Upper lobe of left lung (tissue), 6 donors: ENCODE results near the gene SLC6A3. TPM values are rescaled to one million over a fixed set of nuclear protein-coding genes. Genes with fewer than 3 reads are reported as not detected.
A peak's percentile ranks its signal among the peaks of the same experiment; 100 is the strongest.

ENCODE experiments used
- ATAC-seq, 2 donors: fragments of 200-7000 bp; cut with Tn5 transposase; one replicate each; pipeline ENCODE4 v1.9.1; 2022; ENCODE audit warnings: mild to moderate bottlenecking in 2 of 2, moderate library complexity in 2 of 2; ENCODE audit not compliant: low FRiP score in 2 of 2
- DNase-seq, 2 donors: peaks; one replicate each; pipeline ENCODE4 v3.0.0-alpha.2; 2019 to 2020
- H3K27ac ChIP-seq, 4 donors: fragments of 200-600 bp; sonication (generic); one replicate each; pipeline ENCODE4 v1.5.1; 2016 to 2019
- H3K27me3 ChIP-seq, 4 donors: fragments of 200-600 bp; sonication (generic); one replicate each; pipeline ENCODE4 v1.5.1; 2017 to 2019
- H3K36me3 ChIP-seq, 4 donors: fragments of 200-600 bp; sonication (generic); one replicate each; pipeline ENCODE4 v1.5.1; 2016 to 2019
- H3K4me1 ChIP-seq, 4 donors: fragments of 200-600 bp; sonication (generic); one replicate each; pipeline ENCODE4 v1.5.1; 2018 to 2019
- H3K4me3 ChIP-seq, 4 donors: fragments of 200-600 bp; sonication (generic); one replicate each; pipeline ENCODE4 v1.5.1; 2017 to 2019; ENCODE audit warnings: mild to moderate bottlenecking in 2 of 4, moderate library complexity in 1 of 4
- H3K9me3 ChIP-seq, 4 donors: fragments of 200-600 bp; sonication (generic); one replicate each; pipeline ENCODE4 v1.5.1; 2018 to 2019
- CTCF ChIP-seq, 6 experiments: fragments of 450-650 bp in 4 of 6; fragments of 200-600 bp in 2 of 6; sonication (generic) in 2 of 6; IDR thresholded peaks; one replicate each; pipeline ENCODE4 v1.5.1; 2016 to 2019; ENCODE audit warnings: antibody characterized with exemption in 6 of 6
- EP300 ChIP-seq, 4 donors: sonication (generic); formaldehyde crosslinking; IDR thresholded peaks; one replicate each; pipeline ENCODE4 v1.5.1; 2017; ENCODE audit warnings: antibody characterized with exemption in 4 of 4, control low read depth in 2 of 4
- POLR2A ChIP-seq, 4 donors: fragments of 450-650 bp; IDR thresholded peaks; one replicate each; pipeline ENCODE4 v1.5.1; 2016 to 2017; ENCODE audit warnings: antibody characterized with exemption in 4 of 4, mild to moderate bottlenecking in 2 of 4
- POLR2AphosphoS5 ChIP-seq, 2 donors: sonication (generic); formaldehyde crosslinking; IDR thresholded peaks; one replicate each; pipeline ENCODE4 v1.5.1; 2017; ENCODE audit warnings: antibody characterized with exemption in 2 of 2
- WGBS, 2 donors: methylation state at CpG; one replicate each; pipeline ENCODE4 v1.1.5; 2017 to 2018; 5-methylcytosine and 5-hydroxymethylcytosine counted together
- total RNA-seq, 6 donors: library from RNA; depleted of rRNA in 4 of 6; stranded (reverse); fragments of >200 nt in 4 of 6; gene quantifications; one replicate each; pipeline versions ENCODE4 v1.1.0 to v1.2.1, GENCODE V29; 2016 to 2021
- donor health status: DM: no; HTN: no; CAD: no; lungs with moderate emphysema.
- donor health status: DM: no; HTN: yes; CAD: no; lungs with severe emphysema.

Gene SLC6A3
- total RNA-seq, 6 donors from 2014 or later, result 0.15 to 1.2 (median 0.36) TPM; not detected in 2

GRCh38 chr5:1359713-1360112 is 85.5 kb downstream of the SLC6A3 start:
- TF ChIP-seq POLR2A (IDR thresholded peaks at IDR 0.05), result no peak
- no peak for TF ChIP-seq POLR2AphosphoS5 (IDR thresholded peaks at IDR 0.05)
- no peak for TF ChIP-seq EP300 (IDR thresholded peaks at IDR 0.05)
- no peak for TF ChIP-seq CTCF (IDR thresholded peaks at IDR 0.05)
- no peaks in the 10 kb centered on the region for H3K4me1 ChIP-seq
- H3K9me3 ChIP-seq, result no peaks in the 10 kb centered on the region
- DNase-seq (no peak), ATAC-seq (no peak)
- no peak overlapping the region for H3K4me3 ChIP-seq
- WGBS, 2 donors, result 90 to 91% methylated on average over 11 of the region's 11 CpGs
- H3K36me3 ChIP-seq, result no peaks in the 10 kb centered on the region
- no peaks in the 10 kb centered on the region for H3K27me3 ChIP-seq
- no peak overlapping the region for H3K27ac ChIP-seq

GRCh38 chr5:1359031-1359645 is 86.1 kb downstream of the SLC6A3 start:
- DNase-seq, result no peak
- WGBS, 2 donors, result 80 to 84% methylated on average over 20 to 31 of the region's 31 CpGs
- H3K4me1 ChIP-seq, result no peaks in the 10 kb centered on the region
- ATAC-seq, result peak in 1 of 2 donors; percentile 23
- no peak for TF ChIP-seq POLR2A (IDR thresholded peaks at IDR 0.05)
- no peak for TF ChIP-seq CTCF (IDR thresholded peaks at IDR 0.05)
- TF ChIP-seq EP300 (IDR thresholded peaks at IDR 0.05), result no peak
- no peak for TF ChIP-seq POLR2AphosphoS5 (IDR thresholded peaks at IDR 0.05)
- H3K9me3 ChIP-seq, result no peaks in the 10 kb centered on the region
- H3K4me3 ChIP-seq, result no peak overlapping the region
- no peak overlapping the region for H3K27ac ChIP-seq
- no peaks in the 10 kb centered on the region for H3K36me3 ChIP-seq
- no peaks in the 10 kb centered on the region for H3K27me3 ChIP-seq

- TF ChIP-seq EP300 (IDR thresholded peaks at IDR 0.05), result no peak
- no peak for TF ChIP-seq CTCF (IDR thresholded peaks at IDR 0.05)
- TF ChIP-seq POLR2A (IDR thresholded peaks at IDR 0.05), result no peak
- TF ChIP-seq POLR2AphosphoS5 (IDR thresholded peaks at IDR 0.05), result no peak
- H3K36me3 ChIP-seq, result no peaks in the 10 kb centered on the region
- no peaks in the 10 kb centered on the region for H3K4me1 ChIP-seq
- ATAC-seq, result peak in 1 of 2 donors; percentile 19
- no peak overlapping the region for H3K4me3 ChIP-seq
- H3K27me3 ChIP-seq, result no peaks in the 10 kb centered on the region
- DNase-seq, result no peak
- 68 to 70% methylated on average over 6 to 10 of the region's 10 CpGs for WGBS, 2 donors
- H3K27ac ChIP-seq, result no peak overlapping the region
- H3K9me3 ChIP-seq, result no peaks in the 10 kb centered on the region
Measured at GRCh38 chr5:1358726-1359025, 86.6 kb downstream of the SLC6A3 start.

GRCh38 chr5:1357946-1358725 is 87.1 kb downstream of the SLC6A3 start:
- DNase-seq (no peak), ATAC-seq (peak in 1 of 2 donors; percentile 11)
- Histone ChIP-seq H3K4me1 (no peaks in the 10 kb centered on the region), H3K27ac (no peak overlapping the region), H3K4me3 (no peak overlapping the region), H3K27me3 (no peaks in the 10 kb centered on the region), H3K36me3 (no peaks in the 10 kb centered on the region), H3K9me3 (no peaks in the 10 kb centered on the region)
- TF ChIP-seq POLR2A (IDR thresholded peaks at IDR 0.05), result no peak
- no peak for TF ChIP-seq POLR2AphosphoS5 (IDR thresholded peaks at IDR 0.05)
- no peak for TF ChIP-seq EP300 (IDR thresholded peaks at IDR 0.05)
- TF ChIP-seq CTCF (IDR thresholded peaks at IDR 0.05), result no peak
- 85 to 86% methylated on average over 19 to 25 of the region's 25 CpGs for WGBS, 2 donors
